Stimulated activated effector memory CD8-positive, alpha-beta T cell treated with anti-CD3 and anti-CD28 coated beads, Interleukin-12 subunit alpha, Interleukin-12 subunit beta, amount 100 ng/mL, for 72 hours (primary cell): ENCODE results near the gene ITPR3.

Experiments
- ATAC-seq: fragments of 150-1000 bp; cut with Tn5 transposase; 2 replicates; pipeline ENCODE4 v1.10.0; 2021
- DNase-seq, 2 donors: peaks; one replicate each; pipeline ENCODE4 v3.0.0; 2021 to 2022; ENCODE audit warnings: low spot score in 2 of 2
- H3K27ac Mint-ChIP-seq: one replicate; pipeline ENCODE4 v1.8.0; 2022; ENCODE audit warnings: mild to moderate bottlenecking, mixed read lengths
- H3K36me3 Mint-ChIP-seq: one replicate; pipeline ENCODE4 v1.8.0; 2022; ENCODE audit warnings: mild to moderate bottlenecking, mixed read lengths
- H3K4me1 Mint-ChIP-seq: one replicate; pipeline ENCODE4 v1.8.0; 2022; ENCODE audit warnings: mixed read lengths
- H3K4me3 Mint-ChIP-seq: one replicate; pipeline ENCODE4 v1.8.0; 2022; ENCODE audit warnings: mild to moderate bottlenecking, mixed read lengths
- H3K9me3 Mint-ChIP-seq: one replicate; pipeline ENCODE4 v1.8.0; 2022; ENCODE audit warnings: mixed read lengths

ITPR3 gene

GRCh38 chr6:33695451-33695887 is 74.3 kb downstream of the ITPR3 start:
- peaks cover 92% of the 10 kb centered on the region for H3K36me3 Mint-ChIP-seq
- DNase-seq = no peak

GRCh38 chr6:33696076-33696475 is 75.0 kb downstream of the ITPR3 start:
- DNase-seq (no peak), ATAC-seq (no peak)
- no peaks in the 10 kb centered on the region for H3K9me3 Mint-ChIP-seq
- peaks cover 90% of the 10 kb centered on the region for H3K36me3 Mint-ChIP-seq
- peak overlapping the region; percentile 48 for H3K4me3 Mint-ChIP-seq
- peak overlapping the region; percentile 89 for H3K27ac Mint-ChIP-seq
- H3K4me1 Mint-ChIP-seq = peaks cover 74% of the 10 kb centered on the region

More at GRCh38 chr6:33695451-33695887, 74.3 kb downstream of the ITPR3 start:
- peak overlapping the region; percentile 89 for H3K27ac Mint-ChIP-seq
- H3K4me1 Mint-ChIP-seq = peaks cover 77% of the 10 kb centered on the region
- H3K4me3 Mint-ChIP-seq = peak overlapping the region; percentile 61
- H3K9me3 Mint-ChIP-seq = no peaks in the 10 kb centered on the region
- ATAC-seq = no peak

GRCh38 chr6:33696548-33697518 is 75.7 kb downstream of the ITPR3 start:
- Mint-ChIP-seq H3K27ac (peak overlapping the region; percentile 89), H3K4me3 (peak overlapping the region; percentile 48), H3K4me1 (peaks cover 67% of the 10 kb centered on the region), H3K36me3 (peaks cover 82% of the 10 kb centered on the region), H3K9me3 (no peaks in the 10 kb centered on the region)
- no peak for ATAC-seq
- DNase-seq = no peak

- H3K27ac Mint-ChIP-seq = peak overlapping the region; percentile 89
- ATAC-seq (no peak), DNase-seq (no peak)
- H3K4me1 Mint-ChIP-seq = peaks cover 57% of the 10 kb centered on the region
- H3K9me3 Mint-ChIP-seq = no peaks in the 10 kb centered on the region
- peaks cover 75% of the 10 kb centered on the region for H3K36me3 Mint-ChIP-seq
- no peak overlapping the region for H3K4me3 Mint-ChIP-seq
Observed at GRCh38 chr6:33697845-33698244, 76.7 kb downstream of the ITPR3 start.

GRCh38 chr6:33698494-33698893 is 77.4 kb downstream of the ITPR3 start:
- H3K36me3 Mint-ChIP-seq = peaks cover 68% of the 10 kb centered on the region
- peaks cover 50% of the 10 kb centered on the region for H3K4me1 Mint-ChIP-seq
- no peaks in the 10 kb centered on the region for H3K9me3 Mint-ChIP-seq
- ATAC-seq = no peak
- peak overlapping the region; percentile 84 for H3K27ac Mint-ChIP-seq
- no peak for DNase-seq
- no peak overlapping the region for H3K4me3 Mint-ChIP-seq

- Mint-ChIP-seq H3K36me3 (peaks cover 66% of the 10 kb centered on the region), H3K4me1 (peaks cover 44% of the 10 kb centered on the region), H3K9me3 (no peaks in the 10 kb centered on the region), H3K4me3 (no peak overlapping the region), H3K27ac (peak overlapping the region; percentile 84)
- no peak for DNase-seq
- no peak for ATAC-seq
Observed at GRCh38 chr6:33699131-33699530, 78.0 kb downstream of the ITPR3 start.

GRCh38 chr6:33699739-33700138 is 78.6 kb downstream of the ITPR3 start:
- H3K4me1 Mint-ChIP-seq = peaks cover 38% of the 10 kb centered on the region
- peaks cover 65% of the 10 kb centered on the region for H3K36me3 Mint-ChIP-seq
- no peaks in the 10 kb centered on the region for H3K9me3 Mint-ChIP-seq
- H3K27ac Mint-ChIP-seq = peak overlapping the region; percentile 84
- no peak for DNase-seq
- H3K4me3 Mint-ChIP-seq = peak overlapping the region; percentile 42
- peak; percentile 53 for ATAC-seq

GRCh38 chr6:33700391-33701050 is 79.4 kb downstream of the ITPR3 start:
- H3K9me3 Mint-ChIP-seq = no peaks in the 10 kb centered on the region
- peaks cover 30% of the 10 kb centered on the region for H3K4me1 Mint-ChIP-seq
- peak; percentile 63 to 74 for DNase-seq
- ATAC-seq = peak; percentile 87
- peaks cover 58% of the 10 kb centered on the region for H3K36me3 Mint-ChIP-seq
- peak overlapping the region; percentile 42 for H3K4me3 Mint-ChIP-seq
- peak overlapping the region; percentile 84 for H3K27ac Mint-ChIP-seq

GRCh38 chr6:33702345-33702977 is 81.3 kb downstream of the ITPR3 start:
- H3K4me1 Mint-ChIP-seq = peaks cover 16% of the 10 kb centered on the region
- no peaks in the 10 kb centered on the region for H3K9me3 Mint-ChIP-seq
- no peak for DNase-seq
- H3K27ac Mint-ChIP-seq = peak overlapping the region; percentile 34
- peak; percentile 70 for ATAC-seq
- no peak overlapping the region for H3K4me3 Mint-ChIP-seq
- peaks cover 47% of the 10 kb centered on the region for H3K36me3 Mint-ChIP-seq

GRCh38 chr6:33704215-33705066 is 83.3 kb downstream of the ITPR3 start:
- ATAC-seq (no peak), DNase-seq (no peak)
- peaks cover 19% of the 10 kb centered on the region for H3K4me1 Mint-ChIP-seq
- H3K9me3 Mint-ChIP-seq = no peaks in the 10 kb centered on the region
- no peak overlapping the region for H3K4me3 Mint-ChIP-seq
- peaks cover 44% of the 10 kb centered on the region for H3K36me3 Mint-ChIP-seq
- H3K27ac Mint-ChIP-seq = peak overlapping the region; percentile 11

- H3K36me3 Mint-ChIP-seq = peaks cover 45% of the 10 kb centered on the region
- no peak overlapping the region for H3K4me3 Mint-ChIP-seq
- peak overlapping the region; percentile 85 for H3K27ac Mint-ChIP-seq
- peaks cover 21% of the 10 kb centered on the region for H3K4me1 Mint-ChIP-seq
- DNase-seq (no peak), ATAC-seq (no peak)
- no peaks in the 10 kb centered on the region for H3K9me3 Mint-ChIP-seq
Observed at GRCh38 chr6:33705268-33705885, 84.3 kb downstream of the ITPR3 start.

GRCh38 chr6:33705955-33706725 is 85.0 kb downstream of the ITPR3 start:
- no peak overlapping the region for H3K4me3 Mint-ChIP-seq
- peak overlapping the region; percentile 85 for H3K27ac Mint-ChIP-seq
- ATAC-seq (no peak), DNase-seq (no peak)
- H3K9me3 Mint-ChIP-seq = no peaks in the 10 kb centered on the region
- H3K36me3 Mint-ChIP-seq = peaks cover 48% of the 10 kb centered on the region
- H3K4me1 Mint-ChIP-seq = peaks cover 25% of the 10 kb centered on the region

GRCh38 chr6:33707771-33708170 is 86.6 kb downstream of the ITPR3 start:
- no peak overlapping the region for H3K27ac Mint-ChIP-seq
- peaks cover 59% of the 10 kb centered on the region for H3K36me3 Mint-ChIP-seq
- no peaks in the 10 kb centered on the region for H3K9me3 Mint-ChIP-seq
- no peak overlapping the region for H3K4me3 Mint-ChIP-seq
- peaks cover 35% of the 10 kb centered on the region for H3K4me1 Mint-ChIP-seq
- ATAC-seq (no peak), DNase-seq (no peak)
